Measurements from ENCODE around the gene MAB21L2.
"Not testable (repeated sequence)": the region's sequence is repeated elsewhere in the genome, so short reads cannot be mapped to it uniquely, and the experiment has no call there.

MAB21L2 gene

DNA sequence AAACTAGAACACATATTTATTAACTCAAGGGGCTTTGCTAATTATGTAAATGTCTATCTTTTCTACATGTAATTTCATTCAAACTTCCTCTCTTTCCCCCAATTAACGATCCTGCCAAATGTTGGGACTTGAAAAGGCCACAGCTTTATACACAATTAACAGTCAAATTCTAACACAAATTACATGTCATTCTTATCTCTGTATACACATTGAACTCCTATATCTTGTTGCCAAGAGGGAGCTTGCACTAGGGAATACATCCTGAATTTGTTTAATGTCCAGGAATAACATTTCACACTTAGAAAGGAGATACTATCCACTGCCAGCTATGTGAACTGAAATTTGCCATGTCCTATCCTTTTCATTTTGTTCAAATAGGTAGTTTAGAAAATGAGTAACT, 38.9 kb upstream of the MAB21L2 start:
- TF ChIP-seq, protein P1, sequence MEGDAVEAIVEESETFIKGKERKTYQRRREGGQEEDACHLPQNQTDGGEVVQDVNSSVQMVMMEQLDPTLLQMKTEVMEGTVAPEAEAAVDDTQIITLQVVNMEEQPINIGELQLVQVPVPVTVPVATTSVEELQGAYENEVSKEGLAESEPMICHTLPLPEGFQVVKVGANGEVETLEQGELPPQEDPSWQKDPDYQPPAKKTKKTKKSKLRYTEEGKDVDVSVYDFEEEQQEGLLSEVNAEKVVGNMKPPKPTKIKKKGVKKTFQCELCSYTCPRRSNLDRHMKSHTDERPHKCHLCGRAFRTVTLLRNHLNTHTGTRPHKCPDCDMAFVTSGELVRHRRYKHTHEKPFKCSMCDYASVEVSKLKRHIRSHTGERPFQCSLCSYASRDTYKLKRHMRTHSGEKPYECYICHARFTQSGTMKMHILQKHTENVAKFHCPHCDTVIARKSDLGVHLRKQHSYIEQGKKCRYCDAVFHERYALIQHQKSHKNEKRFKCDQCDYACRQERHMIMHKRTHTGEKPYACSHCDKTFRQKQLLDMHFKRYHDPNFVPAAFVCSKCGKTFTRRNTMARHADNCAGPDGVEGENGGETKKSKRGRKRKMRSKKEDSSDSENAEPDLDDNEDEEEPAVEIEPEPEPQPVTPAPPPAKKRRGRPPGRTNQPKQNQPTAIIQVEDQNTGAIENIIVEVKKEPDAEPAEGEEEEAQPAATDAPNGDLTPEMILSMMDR (conservative IDR thresholded peaks at IDR 0.05; ENCODE audit: low read depth, low read length) = no peak

DNA sequence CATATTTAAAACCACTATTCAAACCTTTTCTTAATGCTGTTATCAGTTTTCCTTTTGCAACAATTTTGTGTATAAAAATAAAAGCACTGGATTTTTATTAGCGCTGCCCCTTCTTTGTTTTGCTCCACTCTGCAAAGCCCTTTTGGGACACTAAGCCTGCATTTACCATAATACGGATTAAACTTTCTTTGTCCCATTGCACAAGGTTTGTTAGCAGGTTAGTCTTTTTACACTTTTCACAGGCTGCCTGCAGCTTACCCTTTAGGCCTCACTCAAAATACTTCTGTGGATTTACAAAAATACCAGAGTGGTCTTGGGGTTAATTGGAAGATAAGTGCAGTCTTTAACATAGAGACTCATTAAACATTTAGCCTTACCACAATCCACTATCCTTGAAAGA, 35.7 kb upstream of the MAB21L2 start:
- H3K4me3 ChIP-seq (ENCODE audit: low read length) = no peak overlapping the region
- TF ChIP-seq, protein P1 (conservative IDR thresholded peaks at IDR 0.05; ENCODE audit: low read depth, low read length) = no peak
- peak; percentile 93 for DNase-seq (ENCODE audit: low read depth)

More for the DNA sequence above, 38.9 kb upstream of the MAB21L2 start:
- H3K4me3 ChIP-seq (ENCODE audit: low read length) = no peak overlapping the region
- DNase-seq (ENCODE audit: low read depth) = no peak

DNA sequence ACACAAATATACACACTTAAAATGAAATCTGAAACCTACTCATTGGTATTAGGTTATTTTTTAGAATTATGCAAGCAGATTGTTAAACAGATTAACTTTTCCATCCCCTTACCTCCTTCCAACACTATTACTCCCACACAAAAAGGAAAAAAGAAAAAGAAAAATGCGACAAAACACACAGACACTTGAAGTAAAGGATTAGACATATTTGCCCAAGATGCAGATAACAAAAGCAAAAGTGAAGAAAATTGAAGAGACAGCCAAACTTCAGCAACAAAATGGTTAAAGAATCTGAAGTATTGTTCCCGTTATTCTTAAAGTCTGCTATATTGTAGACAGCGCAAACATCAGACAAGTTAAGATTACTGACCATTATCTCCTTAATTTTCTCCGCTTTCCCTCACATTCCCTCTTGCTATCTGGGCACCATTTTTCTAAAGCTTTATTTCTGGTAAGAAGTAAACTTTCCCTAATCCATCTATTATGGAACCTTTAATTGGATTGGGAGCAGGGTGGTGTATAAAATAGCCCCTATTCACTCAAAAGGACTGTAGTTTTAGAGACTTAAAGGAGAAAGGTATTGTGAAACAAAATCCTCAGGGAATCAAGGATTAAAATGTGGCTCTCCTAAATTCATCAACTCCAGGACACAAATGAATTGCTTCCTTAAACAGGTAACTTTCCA, 34.7 kb upstream of the MAB21L2 start:
- peak overlapping the region; percentile 13 for H3K4me3 ChIP-seq (ENCODE audit: low read length)
- TF ChIP-seq, protein P1 (conservative IDR thresholded peaks at IDR 0.05; ENCODE audit: low read depth, low read length) = no peak

DNA sequence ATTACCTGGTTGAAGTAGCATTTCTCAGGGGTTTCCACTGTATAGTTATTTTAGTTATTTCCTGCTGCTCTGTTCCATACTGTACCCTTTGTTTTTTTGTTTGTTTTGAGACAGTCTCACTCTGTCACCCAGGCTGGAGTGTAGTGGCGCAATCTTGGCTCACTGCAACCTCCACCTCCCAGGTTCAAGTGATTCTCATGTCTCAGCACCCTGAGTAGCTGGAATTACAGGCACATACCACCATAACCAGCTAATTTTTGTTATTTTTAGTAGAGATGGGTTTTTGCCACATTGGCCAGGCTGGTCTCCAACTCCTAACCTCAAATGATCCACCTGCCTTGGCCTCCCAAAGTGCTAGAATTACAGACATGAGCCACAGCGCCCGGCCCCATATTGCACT, 24.1 kb upstream of the MAB21L2 start:
- H3K4me3 ChIP-seq (ENCODE audit: low read length); DNase-seq (ENCODE audit: low read depth): not testable (repeated sequence)

More for the DNA sequence above, 34.7 kb upstream of the MAB21L2 start:
- no peak for DNase-seq (ENCODE audit: low read depth)

DNA sequence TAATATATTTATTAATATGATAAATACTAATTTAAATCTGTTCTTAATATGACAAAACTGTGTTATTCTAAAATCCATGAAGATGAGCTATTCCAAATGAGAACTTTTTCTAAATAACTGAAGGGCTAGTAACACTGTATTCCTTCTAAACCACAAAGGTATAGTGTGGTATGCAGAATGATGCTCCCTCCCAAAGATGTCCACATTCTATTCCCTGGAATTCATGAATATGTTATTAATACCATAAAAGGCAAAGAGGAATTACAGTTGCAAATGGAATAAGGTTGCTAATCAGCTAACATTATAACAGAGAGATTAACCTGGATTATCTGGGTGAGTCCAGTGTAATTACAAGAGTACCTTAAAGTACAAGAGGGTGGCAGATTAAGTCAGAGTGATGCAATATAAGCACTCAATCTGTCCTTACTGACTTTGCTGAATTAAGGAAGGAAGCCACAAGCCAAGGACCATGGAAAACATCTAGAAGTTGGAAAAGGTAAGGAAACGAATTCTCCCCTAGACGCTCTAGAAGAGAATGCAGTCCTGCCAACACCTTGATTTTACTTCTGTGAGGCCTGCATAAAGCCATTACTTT, 20.7 kb upstream of the MAB21L2 start:
- no peak overlapping the region for H3K4me3 ChIP-seq (ENCODE audit: low read length)
- no peak for DNase-seq (ENCODE audit: low read depth)
- TF ChIP-seq, protein P1 (conservative IDR thresholded peaks at IDR 0.05; ENCODE audit: low read depth, low read length) = no peak

DNA sequence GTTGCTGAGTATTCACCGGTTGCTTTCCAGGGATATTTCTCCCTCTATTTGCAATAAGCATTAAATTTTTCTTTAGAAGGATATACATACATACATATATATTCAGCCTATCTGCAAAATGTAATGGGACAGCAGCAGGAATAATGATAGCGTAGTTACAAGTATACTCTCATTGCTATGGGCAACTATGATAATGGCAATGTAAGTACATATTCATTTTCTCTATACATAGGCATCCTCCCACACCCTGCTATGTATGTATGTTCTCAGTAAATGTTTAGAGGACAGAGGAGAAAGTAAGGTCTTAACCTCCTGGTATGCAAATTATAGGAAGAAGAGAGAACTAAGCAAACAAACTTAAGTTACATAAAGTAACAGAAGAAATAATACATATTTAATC, 19.7 kb upstream of the MAB21L2 start:
- DNase-seq (ENCODE audit: low read depth) = no peak
- no peak overlapping the region for H3K4me3 ChIP-seq (ENCODE audit: low read length)
- TF ChIP-seq, protein P1 (conservative IDR thresholded peaks at IDR 0.05; ENCODE audit: low read depth, low read length) = no peak

DNA sequence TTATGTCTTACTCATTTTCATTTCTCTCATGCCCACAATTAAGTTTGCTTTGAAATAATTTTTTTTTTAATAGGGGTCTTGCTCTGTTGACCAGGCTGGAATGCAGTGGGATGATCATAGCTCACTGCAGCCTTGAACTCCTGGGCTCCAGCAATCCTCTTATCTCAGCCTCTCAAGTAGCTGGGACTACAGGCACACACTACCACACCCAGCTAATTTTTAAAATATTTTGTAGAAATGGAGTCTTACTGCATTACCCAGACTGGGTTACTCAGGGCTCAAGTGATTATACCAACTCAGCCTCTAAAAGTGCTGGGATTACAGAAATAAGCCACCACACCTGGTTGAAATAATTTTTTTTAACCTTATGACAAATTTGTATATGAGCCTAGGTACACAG, 19.2 kb upstream of the MAB21L2 start:
- no peak for DNase-seq (ENCODE audit: low read depth)
- no peak overlapping the region for H3K4me3 ChIP-seq (ENCODE audit: low read length)
- TF ChIP-seq, protein P1 (conservative IDR thresholded peaks at IDR 0.05; ENCODE audit: low read depth, low read length) = no peak

DNA sequence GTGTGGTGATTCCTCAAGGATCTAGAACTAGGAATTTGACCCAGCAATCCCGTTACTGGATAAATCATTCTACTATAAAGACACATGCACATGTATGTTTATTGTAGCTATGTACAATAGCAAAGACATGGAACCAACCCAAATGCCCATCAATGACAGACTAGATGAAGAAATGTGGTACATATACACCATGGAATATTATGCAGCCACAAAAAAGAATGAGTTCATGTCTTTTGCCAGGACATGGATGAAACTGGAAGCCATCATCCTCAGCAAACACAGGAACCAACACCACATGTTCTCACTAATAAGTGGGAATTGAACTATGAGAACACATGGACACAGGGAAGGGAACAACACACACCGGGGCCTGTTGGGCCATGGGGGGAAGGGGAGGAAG, 17.0 kb upstream of the MAB21L2 start:
- not testable (repeated sequence) for DNase-seq (ENCODE audit: low read depth); H3K4me3 ChIP-seq (ENCODE audit: low read length)
